HEK293 (cell line): ENCODE results near the gene HTR4.

Experiments used
- CTCF ChIP-seq: fragments of 450-650 bp; formaldehyde crosslinking; IDR thresholded peaks from 2 replicates; pipeline ENCODE4 v1.5.1; 2016; ENCODE audit warnings: missing biosample characterization, missing genetic modification characterization
- PATZ1 ChIP-seq: fragments of 450-650 bp; formaldehyde crosslinking; IDR thresholded peaks from 2 replicates; pipeline ENCODE4 v1.5.1; 2016; ENCODE audit warnings: missing biosample characterization, missing genetic modification characterization
- REST ChIP-seq: fragments of 450-650 bp; formaldehyde crosslinking; IDR thresholded peaks from 2 replicates; pipeline ENCODE4 v1.5.1; 2016; ENCODE audit warnings: missing biosample characterization, missing genetic modification characterization
- SCRT1 ChIP-seq: fragments of 450-650 bp; formaldehyde crosslinking; IDR thresholded peaks from 2 replicates; pipeline ENCODE4 v1.5.1; 2016; ENCODE audit warnings: missing biosample characterization, missing genetic modification characterization, borderline replicate concordance
- SETDB1 ChIP-seq: IDR thresholded peaks from one replicate; pipeline ENCODE4 v1.6.1; 2017; ENCODE audit warnings: mild to moderate bottlenecking, low read length, moderate library complexity, mixed read lengths; ENCODE audit not compliant: insufficient read length
- TCF7L2 ChIP-seq: IDR thresholded peaks from 2 replicates; pipeline ENCODE4 v1.6.1; 2011; ENCODE audit warnings: low read depth, mild to moderate bottlenecking, inconsistent platforms, low read length, moderate library complexity, borderline replicate concordance
- ZBTB26 ChIP-seq: fragments of 450-650 bp; formaldehyde crosslinking; optimal IDR thresholded peaks from 2 replicates; pipeline ENCODE3; 2016; ENCODE audit warnings: missing biosample characterization, mild to moderate bottlenecking, missing genetic modification characterization
- ZBTB49 ChIP-seq: fragments of 450-650 bp; formaldehyde crosslinking; IDR thresholded peaks from 2 replicates; pipeline ENCODE4 v1.5.1; 2016; ENCODE audit warnings: missing biosample characterization, missing genetic modification characterization, low read depth
- ZFP41 ChIP-seq: fragments of 450-650 bp; formaldehyde crosslinking; IDR thresholded peaks from 2 replicates; pipeline ENCODE4 v1.5.1; 2016; ENCODE audit warnings: missing biosample characterization, missing genetic modification characterization, borderline replicate concordance
- ZNF146 ChIP-seq: fragments of 450-650 bp; formaldehyde crosslinking; IDR thresholded peaks from 2 replicates; pipeline ENCODE4 v1.5.1; 2016; ENCODE audit warnings: missing biosample characterization, missing genetic modification characterization
- ZNF155 ChIP-seq: fragments of 450-650 bp; formaldehyde crosslinking; IDR thresholded peaks from 2 replicates; pipeline ENCODE4 v1.5.1; 2016; ENCODE audit warnings: missing biosample characterization, missing genetic modification characterization
- ZNF26 ChIP-seq: fragments of 450-650 bp; formaldehyde crosslinking; IDR thresholded peaks from 2 replicates; pipeline ENCODE4 v1.5.1; 2016; ENCODE audit warnings: missing biosample characterization, missing genetic modification characterization
- ZNF341 ChIP-seq: fragments of 450-650 bp; formaldehyde crosslinking; IDR thresholded peaks from 2 replicates; pipeline ENCODE4; 2016; ENCODE audit warnings: low read depth, missing biosample characterization, missing genetic modification characterization
- ZNF76 ChIP-seq: fragments of 450-650 bp; formaldehyde crosslinking; IDR thresholded peaks from 2 replicates; pipeline ENCODE4; 2016; ENCODE audit warnings: low read depth, missing biosample characterization, missing genetic modification characterization, borderline replicate concordance

- TF ChIP-seq REST (tag by site-specific recombination) = peak; percentile 87
- TF ChIP-seq TCF7L2 = no peak
- no peak for TF ChIP-seq PATZ1 (tag by site-specific recombination)
- no peak for TF ChIP-seq ZBTB26 (tag by site-specific recombination)
- TF ChIP-seq ZNF146 (tag by site-specific recombination) = no peak
- no peak for TF ChIP-seq ZNF155 (tag by site-specific recombination)
- no peak for TF ChIP-seq CTCF (tag by site-specific recombination)
- TF ChIP-seq SCRT1 (tag by site-specific recombination) = no peak
- no peak for TF ChIP-seq ZNF76 (tag by site-specific recombination)
- no peak for TF ChIP-seq ZNF341 (tag by site-specific recombination)
- TF ChIP-seq ZNF26 (tag by site-specific recombination) = no peak
- no peak for TF ChIP-seq SETDB1
- no peak for TF ChIP-seq ZBTB49 (tag by site-specific recombination)
- no peak for TF ChIP-seq ZFP41 (tag by site-specific recombination)
Measured at GRCh38 chr5:148666353-148666752, 12.0 kb upstream of the HTR4 start.
